WTC11 (cell line): Measurements from ENCODE around the gene ADARB2.

ENCODE experiments used
- FOXJ3 ChIP-seq: sonication (generic); formaldehyde crosslinking; IDR thresholded peaks from 2 replicates; pipeline ENCODE4 v1.9.0; 2021; ENCODE audit warnings: missing genetic modification reagents, mild to moderate bottlenecking, borderline replicate concordance
- JUN ChIP-seq: sonication (generic); formaldehyde crosslinking; IDR thresholded peaks from 2 replicates; pipeline ENCODE4 v1.8.0; 2023; ENCODE audit warnings: mild to moderate bottlenecking, missing genetic modification reagents
- NR2C2 ChIP-seq: sonication (generic); formaldehyde crosslinking; IDR thresholded peaks from 2 replicates; pipeline ENCODE4 v1.8.0; 2022; ENCODE audit warnings: mild to moderate bottlenecking, missing genetic modification reagents
- SMAD3 ChIP-seq: sonication (generic); formaldehyde crosslinking; IDR thresholded peaks from 2 replicates; pipeline ENCODE4 v1.8.0; 2022; ENCODE audit warnings: missing genetic modification reagents, mild to moderate bottlenecking, borderline replicate concordance
- SP1 ChIP-seq: sonication (generic); formaldehyde crosslinking; conservative IDR thresholded peaks from 2 replicates; pipeline ENCODE4 v1.8.1; 2022; ENCODE audit warnings: missing genetic modification reagents
- TF ChIP-seq, protein P1 (sequence below): fragments of 200-600 bp; IDR thresholded peaks from 2 replicates; pipeline ENCODE4 v1.8.0; 2022; ENCODE audit warnings: antibody characterized with exemption

DNA sequence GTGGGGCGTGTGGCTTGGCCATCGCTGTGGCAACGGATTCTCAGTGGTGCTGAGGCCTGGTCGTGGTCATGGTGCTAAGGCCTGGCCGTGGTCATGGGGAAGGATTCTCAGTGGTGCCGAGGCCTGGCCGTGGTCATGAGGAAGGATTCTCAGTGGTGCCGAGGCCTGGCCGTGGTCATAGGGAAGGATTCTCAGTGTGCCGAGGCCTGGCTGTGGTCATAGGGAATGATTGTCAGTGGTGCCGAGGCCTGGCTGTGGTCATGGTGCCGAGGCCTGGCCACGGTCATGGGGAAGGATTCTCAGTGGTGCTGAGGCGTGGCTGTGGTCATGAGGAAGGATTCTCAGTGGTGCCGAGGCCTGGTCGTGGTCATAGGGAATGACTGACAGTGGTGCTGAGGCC is 327.9 kb downstream of the ADARB2 start:
- TF ChIP-seq SMAD3 (CRISPR knock-in tag), result no peak
- TF ChIP-seq SP1 (CRISPR knock-in tag), result no peak
- no peak for TF ChIP-seq FOXJ3
- no peak for TF ChIP-seq JUN (CRISPR knock-in tag)
- no peak for TF ChIP-seq NR2C2 (CRISPR knock-in tag)
- TF ChIP-seq, protein P1, sequence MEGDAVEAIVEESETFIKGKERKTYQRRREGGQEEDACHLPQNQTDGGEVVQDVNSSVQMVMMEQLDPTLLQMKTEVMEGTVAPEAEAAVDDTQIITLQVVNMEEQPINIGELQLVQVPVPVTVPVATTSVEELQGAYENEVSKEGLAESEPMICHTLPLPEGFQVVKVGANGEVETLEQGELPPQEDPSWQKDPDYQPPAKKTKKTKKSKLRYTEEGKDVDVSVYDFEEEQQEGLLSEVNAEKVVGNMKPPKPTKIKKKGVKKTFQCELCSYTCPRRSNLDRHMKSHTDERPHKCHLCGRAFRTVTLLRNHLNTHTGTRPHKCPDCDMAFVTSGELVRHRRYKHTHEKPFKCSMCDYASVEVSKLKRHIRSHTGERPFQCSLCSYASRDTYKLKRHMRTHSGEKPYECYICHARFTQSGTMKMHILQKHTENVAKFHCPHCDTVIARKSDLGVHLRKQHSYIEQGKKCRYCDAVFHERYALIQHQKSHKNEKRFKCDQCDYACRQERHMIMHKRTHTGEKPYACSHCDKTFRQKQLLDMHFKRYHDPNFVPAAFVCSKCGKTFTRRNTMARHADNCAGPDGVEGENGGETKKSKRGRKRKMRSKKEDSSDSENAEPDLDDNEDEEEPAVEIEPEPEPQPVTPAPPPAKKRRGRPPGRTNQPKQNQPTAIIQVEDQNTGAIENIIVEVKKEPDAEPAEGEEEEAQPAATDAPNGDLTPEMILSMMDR, result no peak
